Hepatocyte (in vitro differentiated cells): ENCODE data around the gene CTRB2. TPM values are rescaled to one million over a fixed set of nuclear protein-coding genes. Genes with fewer than 3 reads are reported as not detected.

ENCODE experiments used
- DNase-seq: peaks from one replicate; pipeline ENCODE4 v3.0.0-alpha.2; 2016; ENCODE audit warnings: low spot score
- H2AFZ ChIP-seq: fragments of 200-600 bp; sonication (generic); 2 replicates; pipeline ENCODE4 v1.6.0; 2016; ENCODE audit warnings: antibody characterized with exemption, mild to moderate bottlenecking
- H3K27ac ChIP-seq: fragments of 200-600 bp; sonication (generic); 2 replicates; pipeline ENCODE4 v1.5.1; 2016; ENCODE audit warnings: mild to moderate bottlenecking
- H3K27me3 ChIP-seq: fragments of 200-600 bp; sonication (generic); 2 replicates; pipeline ENCODE4 v1.6.1; 2016
- H3K36me3 ChIP-seq: fragments of 200-600 bp; sonication (generic); replicated peaks from 2 replicates; pipeline ENCODE4 v1.5.1; 2016; ENCODE audit warnings: low read depth; ENCODE audit not compliant: insufficient read depth
- H3K4me1 ChIP-seq: fragments of 200-600 bp; sonication (generic); 2 replicates; pipeline ENCODE4 v1.5.1; 2016; ENCODE audit warnings: mild to moderate bottlenecking, moderate library complexity; ENCODE audit not compliant: insufficient read depth
- H3K4me2 ChIP-seq: fragments of 200-600 bp; sonication (generic); 2 replicates; pipeline ENCODE4 v1.6.0; 2016
- H3K4me3 ChIP-seq: fragments of 200-600 bp; sonication (generic); 2 replicates; pipeline ENCODE4 v1.5.1; 2016; ENCODE audit warnings: mild to moderate bottlenecking
- H3K79me2 ChIP-seq: fragments of 200-600 bp; sonication (generic); 2 replicates; pipeline ENCODE4 v1.6.0; 2017; ENCODE audit warnings: mild to moderate bottlenecking
- H3K9me2 ChIP-seq: fragments of 200-600 bp; sonication (generic); replicated peaks from 2 replicates; pipeline ENCODE4 v1.6.0; 2017; ENCODE audit warnings: mild to moderate bottlenecking; ENCODE audit not compliant: insufficient read depth
- H3K9me3 ChIP-seq: fragments of 200-600 bp; sonication (generic); 2 replicates; pipeline ENCODE4 v1.5.1; 2016; ENCODE audit warnings: low read depth, mild to moderate bottlenecking
- H4K20me1 ChIP-seq: fragments of 200-600 bp; sonication (generic); 2 replicates; pipeline ENCODE4 v1.6.0; 2016; ENCODE audit warnings: mild to moderate bottlenecking; ENCODE audit not compliant: insufficient read depth, poor library complexity, severe bottlenecking
- CTCF ChIP-seq: fragments of 200-600 bp; sonication (generic); IDR thresholded peaks from 2 replicates; pipeline ENCODE4 v1.5.1; 2016; ENCODE audit warnings: antibody characterized with exemption, mild to moderate bottlenecking; ENCODE audit not compliant: poor library complexity
- EZH2 ChIP-seq: fragments of 200-600 bp; sonication (generic); IDR thresholded peaks from 2 replicates; pipeline ENCODE4 v1.6.1; 2016; ENCODE audit warnings: antibody characterized with exemption, mild to moderate bottlenecking, borderline replicate concordance
- EZH2phosphoT487 ChIP-seq: fragments of 200-600 bp; sonication (generic); IDR thresholded peaks from one replicate; pipeline ENCODE4 v1.6.1; 2018; ENCODE audit warnings: antibody characterized with exemption, mild to moderate bottlenecking, low read depth, moderate library complexity; ENCODE audit not compliant: unreplicated experiment, severe bottlenecking
- WGBS: methylation state at CpG from one replicate; pipeline ENCODE4 v1.1.6; 2016; ENCODE audit warnings: low lambda C conversion rate; ENCODE audit errors: missing lambda C conversion rate; 5-methylcytosine and 5-hydroxymethylcytosine counted together
- polyA plus RNA-seq: library from polyadenylated mRNA; unstranded; fragments of >200 nt; fragmentation: Nextera tagmentation; extraction: Ambion mirVana; gene quantifications from 2 replicates; pipeline ENCODE4 v1.2.1, GENCODE V29; 2016
- total RNA-seq: library from RNA; depleted of rRNA; stranded (reverse); fragments of >200 nt; gene quantifications from 2 replicates; pipeline ENCODE4 v1.2.3, GENCODE V29; 2014

CTRB2 gene
- total and polyA plus RNA-seq, 2 experiments from 2014 or later, result 0.44 TPM; not detected in 1

DNA sequence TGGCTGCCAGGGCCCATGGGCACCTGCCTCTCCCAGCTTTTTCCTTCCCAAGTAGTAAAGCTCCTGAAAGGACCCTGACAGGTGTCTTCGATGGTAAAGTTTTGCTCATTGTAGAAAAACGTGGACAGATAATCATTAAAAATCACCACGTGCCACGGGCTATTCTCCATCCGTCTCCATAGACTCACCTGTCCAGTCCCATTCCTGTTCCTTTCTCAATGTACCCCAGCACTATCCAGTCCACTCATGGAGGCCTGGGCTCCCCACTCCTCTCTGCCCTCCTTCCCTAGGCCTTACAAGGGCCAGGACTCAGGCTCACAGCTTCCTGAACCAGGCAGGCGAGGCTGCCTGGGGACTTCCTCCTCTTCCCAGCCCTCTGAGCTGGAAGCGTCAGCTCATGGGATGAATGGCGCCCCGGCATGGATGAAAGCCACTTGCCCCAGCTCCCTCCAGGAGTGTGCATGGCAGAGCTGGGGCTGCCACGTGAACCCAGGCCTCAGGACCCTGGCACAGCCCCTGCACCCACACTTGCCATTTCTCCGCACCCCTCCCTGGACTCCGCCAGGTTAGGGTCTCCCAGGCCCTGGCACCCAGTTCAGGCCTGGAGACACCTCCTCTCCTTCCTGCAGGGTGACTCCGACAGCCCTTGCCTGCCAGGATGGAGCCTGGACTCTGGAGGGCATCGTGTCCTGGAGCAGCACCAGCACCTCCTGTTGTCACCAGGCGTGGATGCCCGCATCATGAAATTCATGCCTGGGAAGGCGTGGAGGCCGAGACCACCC, 20.6 kb upstream of the CTRB2 start:
- Histone ChIP-seq H3K36me3 (no peaks in the 10 kb centered on the region), H3K9me3 (no peaks in the 10 kb centered on the region), H3K27ac (no peak overlapping the region), H3K79me2 (peaks cover 7% of the 10 kb centered on the region), H2AFZ (no peak overlapping the region), H4K20me1 (no peaks in the 10 kb centered on the region), H3K4me2 (no peak overlapping the region), H3K4me3 (no peak overlapping the region), H3K27me3 (no peaks in the 10 kb centered on the region), H3K9me2 (no peaks in the 10 kb centered on the region), H3K4me1 (no peaks in the 10 kb centered on the region)
- WGBS, result 94% methylated on average over 18 of the region's 18 CpGs
- DNase-seq, result no peak
- TF ChIP-seq CTCF, result no peak
- no peak for TF ChIP-seq EZH2
- no peak for TF ChIP-seq EZH2phosphoT487

- no peak for DNase-seq
- WGBS, result 88% methylated on average over 22 of the region's 22 CpGs
Measured at GRCh38 chr16:75226550-75227360, 19.8 kb upstream of the CTRB2 start.

GRCh38 chr16:75225678-75226515, 18.9 kb upstream of the CTRB2 start:
- no peak overlapping the region for H3K27ac ChIP-seq
- H3K9me2 ChIP-seq, result no peaks in the 10 kb centered on the region
- DNase-seq, result no peak
- 94% methylated on average over 18 of the region's 26 CpGs for WGBS
- no peak overlapping the region for H3K4me2 ChIP-seq
- H3K79me2 ChIP-seq, result no peaks in the 10 kb centered on the region
- no peak for TF ChIP-seq EZH2
- TF ChIP-seq EZH2phosphoT487, result no peak
- no peak for TF ChIP-seq CTCF
- no peaks in the 10 kb centered on the region for H3K27me3 ChIP-seq
- H3K4me3 ChIP-seq, result no peak overlapping the region
- no peak overlapping the region for H2AFZ ChIP-seq
- H3K36me3 ChIP-seq, result no peaks in the 10 kb centered on the region
- H3K9me3 ChIP-seq, result no peaks in the 10 kb centered on the region
- H3K4me1 ChIP-seq, result no peaks in the 10 kb centered on the region
- H4K20me1 ChIP-seq, result no peaks in the 10 kb centered on the region

More at GRCh38 chr16:75226550-75227360, 19.8 kb upstream of the CTRB2 start:
- Histone ChIP-seq H3K4me2 (no peak overlapping the region), H3K79me2 (peaks cover 4% of the 10 kb centered on the region), H3K9me2 (no peaks in the 10 kb centered on the region), H3K27ac (no peak overlapping the region), H2AFZ (no peak overlapping the region), H4K20me1 (no peaks in the 10 kb centered on the region), H3K4me3 (no peak overlapping the region), H3K9me3 (no peaks in the 10 kb centered on the region), H3K27me3 (no peaks in the 10 kb centered on the region), H3K4me1 (no peaks in the 10 kb centered on the region), H3K36me3 (no peaks in the 10 kb centered on the region)
- TF ChIP-seq CTCF (no peak), EZH2 (no peak), EZH2phosphoT487 (no peak)
